HG03039 (cell line): ENCODE data around the gene MACF1.

Experiments
- ATAC-seq: cut with Tn5 transposase; IDR thresholded peaks from one replicate; pipeline ENCODE4 v1.9.1; 2021; ENCODE audit warnings: mild to moderate bottlenecking, moderate library complexity; ENCODE audit not compliant: unreplicated experiment

MACF1 gene

GRCh38 chr1:39387452-39387851 lies 183.0 kb downstream of the MACF1 start:
- no peak for ATAC-seq

DNA sequence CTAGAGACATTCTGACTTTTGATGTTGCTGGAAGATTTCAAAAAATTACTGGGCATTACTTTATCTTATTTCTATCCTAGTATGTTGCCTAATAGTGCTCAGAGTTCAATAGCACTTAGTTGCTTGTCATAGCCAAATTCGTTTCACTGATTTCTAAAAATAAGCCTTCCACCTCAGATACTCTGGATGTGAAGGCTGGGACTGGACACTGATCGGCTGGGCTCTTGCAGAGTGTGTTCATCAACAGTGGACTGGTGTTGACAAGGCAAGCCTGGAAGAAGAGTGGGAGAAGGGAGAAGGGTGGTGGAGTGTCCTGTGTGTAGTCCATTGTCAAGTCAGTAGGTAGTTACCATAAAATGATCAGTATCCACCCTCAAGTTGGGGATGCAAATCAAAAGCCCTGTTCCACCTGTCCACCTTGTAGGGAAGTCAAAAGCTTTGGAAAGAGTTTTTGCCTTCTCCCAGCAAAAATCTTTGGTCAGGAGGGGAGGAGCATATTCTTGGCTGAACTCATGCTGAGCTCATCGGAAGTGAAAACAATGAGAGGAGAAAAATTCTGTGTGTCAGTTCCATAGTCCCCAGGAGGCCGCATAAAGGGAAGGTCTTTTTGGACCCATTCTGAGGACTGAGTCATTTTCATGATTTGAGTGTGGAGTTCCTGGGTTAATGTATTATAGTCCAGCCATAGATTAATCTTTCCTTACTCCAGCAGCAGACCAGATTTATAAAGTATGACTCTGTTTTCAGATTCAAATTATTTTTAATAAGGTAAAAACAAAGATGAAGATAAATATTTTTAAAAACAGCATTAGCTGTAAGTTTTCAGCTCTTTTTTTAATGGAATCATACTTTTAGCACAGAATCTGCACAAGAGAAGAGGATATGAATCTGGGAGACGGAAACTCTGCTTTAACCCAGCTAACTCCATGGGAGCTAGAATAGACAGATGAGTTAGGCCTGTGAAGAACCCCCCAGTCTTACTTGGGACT lies 187.5 kb downstream of the MACF1 start:
- no peak for ATAC-seq

DNA sequence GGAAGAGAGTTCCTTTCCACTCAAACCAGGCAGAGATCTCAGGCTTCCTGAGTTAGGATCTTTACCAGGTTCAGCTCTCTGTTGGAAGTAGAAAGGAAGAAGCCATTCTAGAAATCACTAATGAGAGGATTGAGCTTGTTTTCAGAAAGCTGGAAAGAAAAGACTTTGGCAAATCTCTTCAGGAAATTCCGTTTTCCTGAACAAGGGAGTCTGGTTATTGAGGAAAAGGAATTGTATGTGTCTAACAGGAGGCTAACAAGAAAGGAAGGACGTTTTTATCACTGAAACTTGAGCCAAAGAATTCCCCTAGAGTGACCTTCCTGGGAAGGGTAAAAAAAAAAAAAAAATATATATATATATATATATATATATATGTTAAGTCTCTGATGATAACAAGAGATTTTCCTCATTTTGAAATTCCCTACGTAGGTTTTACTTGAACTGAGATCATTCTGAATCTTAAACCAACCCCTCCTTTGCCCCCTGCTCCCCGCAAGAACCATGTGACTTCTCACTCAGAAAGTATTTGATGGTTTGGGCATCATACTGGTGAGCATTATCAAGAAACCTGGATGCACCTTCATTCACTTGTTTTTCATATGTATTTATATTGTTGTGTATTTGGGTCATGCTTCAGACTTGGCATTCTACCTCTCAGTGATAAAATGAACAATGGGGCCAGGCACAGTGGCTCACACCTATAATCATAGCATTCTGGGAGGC lies 188.5 kb downstream of the MACF1 start:
- ATAC-seq: no peak

DNA sequence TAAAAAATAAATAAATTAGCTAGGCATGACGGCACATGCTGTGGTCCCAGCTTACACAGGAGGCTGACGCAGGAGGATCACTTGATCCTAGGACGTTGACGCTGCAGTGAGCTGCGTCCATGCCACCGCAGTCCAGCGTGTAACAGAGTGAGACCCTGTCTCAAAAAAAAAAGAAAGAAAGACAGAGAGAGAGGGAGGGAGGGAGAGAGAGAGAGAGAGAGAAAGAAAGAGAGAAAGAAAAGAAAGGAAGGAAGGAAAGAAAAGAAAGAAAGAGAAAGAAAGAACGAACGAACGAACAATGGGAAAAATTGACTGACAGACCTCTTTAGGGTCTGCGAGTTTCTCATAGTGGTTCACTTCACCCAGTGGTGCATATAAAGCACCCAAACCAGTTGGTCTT lies 189.2 kb downstream of the MACF1 start:
- ATAC-seq: no peak

- no peak for ATAC-seq
Observed at GRCh38 chr1:39394059-39394458, 189.6 kb downstream of the MACF1 start.

DNA sequence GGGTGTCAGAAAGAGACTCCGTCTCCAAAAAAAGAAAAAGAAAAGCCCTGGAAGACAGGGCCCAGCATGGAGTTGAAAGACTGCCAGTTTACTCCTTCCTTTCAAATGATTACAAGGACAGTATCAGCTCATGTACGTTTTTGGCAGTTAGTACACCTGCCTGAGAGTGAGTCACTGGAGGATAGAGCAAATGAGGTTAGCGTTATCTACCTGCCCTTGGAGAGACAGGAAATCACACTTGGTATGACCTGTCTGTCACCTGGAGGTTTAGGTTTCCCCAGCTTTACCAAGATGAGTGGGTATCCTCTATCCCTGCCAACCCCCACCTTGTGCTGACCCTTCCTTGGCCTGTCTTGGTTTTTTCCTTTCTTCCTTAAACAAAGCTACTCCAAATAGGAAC lies 190.1 kb downstream of the MACF1 start:
- ATAC-seq: no peak

DNA sequence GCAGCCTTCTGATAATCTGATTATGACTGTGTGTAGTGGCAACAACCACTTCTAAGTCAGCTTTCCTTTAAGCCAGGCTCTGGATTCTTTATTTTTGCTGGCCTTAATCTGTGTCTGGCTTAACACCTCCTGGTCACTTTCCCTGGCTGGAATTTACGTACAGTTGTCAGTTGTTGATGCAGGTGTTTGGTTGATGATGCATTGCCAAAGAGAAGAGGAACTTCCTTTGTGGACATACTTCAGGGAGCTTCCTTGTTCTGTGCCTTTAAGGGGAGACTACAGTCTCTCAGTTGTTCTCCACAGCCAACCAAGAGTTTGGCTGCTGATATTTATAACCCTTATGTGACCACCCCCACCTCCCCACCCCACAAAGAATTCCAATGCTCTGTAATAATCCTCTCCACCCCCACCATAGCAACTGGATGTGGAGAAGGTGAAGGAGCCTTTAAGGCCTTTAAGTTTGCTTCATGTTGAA lies 190.9 kb downstream of the MACF1 start:
- no peak for ATAC-seq

DNA sequence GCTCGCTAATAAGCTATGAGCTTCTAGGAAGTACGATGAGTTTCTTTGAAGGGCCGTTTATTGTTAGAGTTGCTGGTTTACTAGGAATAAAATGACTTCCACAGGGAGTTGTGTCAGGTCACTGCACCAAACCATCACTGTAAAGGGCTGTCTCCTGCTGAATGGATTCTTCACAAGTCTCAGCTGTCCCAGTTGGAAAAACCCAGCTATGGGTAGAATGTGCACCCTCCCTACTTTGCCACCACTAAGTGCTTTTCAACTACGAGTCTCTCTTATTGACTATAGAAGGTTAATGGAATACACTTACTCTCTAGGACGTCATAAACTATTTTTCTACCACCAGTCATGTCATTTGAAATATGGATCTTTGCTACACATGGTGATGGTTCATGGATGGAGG lies 192.2 kb downstream of the MACF1 start:
- no peak for ATAC-seq

- no peak for ATAC-seq
Observed at GRCh38 chr1:39397487-39397886, 193.0 kb downstream of the MACF1 start.

DNA sequence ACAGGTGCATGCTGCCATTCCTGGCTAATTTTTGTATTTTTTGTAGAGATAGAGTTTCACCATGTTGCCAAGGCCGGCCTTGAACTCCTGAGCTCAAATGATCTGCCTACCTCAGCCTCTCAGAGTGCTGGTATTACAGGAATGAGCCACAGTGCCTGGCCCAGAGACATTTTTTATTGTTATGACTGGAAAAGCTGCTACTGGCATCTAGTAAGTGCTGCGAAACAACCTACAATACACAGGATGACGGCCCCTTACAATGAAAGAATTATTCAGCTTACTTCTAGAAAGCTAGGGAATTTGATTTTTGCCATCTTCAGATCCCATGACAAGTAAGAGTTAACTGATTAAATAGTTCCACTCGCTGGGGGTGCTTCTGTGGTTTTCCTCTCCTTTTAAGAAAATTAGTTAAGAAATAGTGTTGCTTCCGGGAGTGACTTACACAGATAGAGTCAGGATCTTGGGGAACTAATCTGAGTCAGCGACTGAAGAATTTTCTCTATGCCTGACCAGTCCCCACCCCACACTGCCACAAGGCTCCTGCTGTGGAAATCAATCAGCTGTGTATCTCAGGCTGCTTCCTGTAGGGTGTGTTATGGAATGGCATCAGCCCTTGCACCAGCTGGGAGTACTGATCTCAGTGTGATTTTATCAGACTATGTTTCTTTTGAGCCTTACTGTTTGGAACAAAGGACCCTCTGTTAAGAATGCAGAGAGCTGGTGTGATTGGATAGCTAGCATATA lies 194.0 kb downstream of the MACF1 start:
- no peak for ATAC-seq

GRCh38 chr1:39401106-39401505 lies 196.6 kb downstream of the MACF1 start:
- ATAC-seq: no peak

GRCh38 chr1:39404876-39405275 lies 200.4 kb downstream of the MACF1 start:
- ATAC-seq: no peak

GRCh38 chr1:39405358-39405757 lies 200.9 kb downstream of the MACF1 start:
- no peak for ATAC-seq

DNA sequence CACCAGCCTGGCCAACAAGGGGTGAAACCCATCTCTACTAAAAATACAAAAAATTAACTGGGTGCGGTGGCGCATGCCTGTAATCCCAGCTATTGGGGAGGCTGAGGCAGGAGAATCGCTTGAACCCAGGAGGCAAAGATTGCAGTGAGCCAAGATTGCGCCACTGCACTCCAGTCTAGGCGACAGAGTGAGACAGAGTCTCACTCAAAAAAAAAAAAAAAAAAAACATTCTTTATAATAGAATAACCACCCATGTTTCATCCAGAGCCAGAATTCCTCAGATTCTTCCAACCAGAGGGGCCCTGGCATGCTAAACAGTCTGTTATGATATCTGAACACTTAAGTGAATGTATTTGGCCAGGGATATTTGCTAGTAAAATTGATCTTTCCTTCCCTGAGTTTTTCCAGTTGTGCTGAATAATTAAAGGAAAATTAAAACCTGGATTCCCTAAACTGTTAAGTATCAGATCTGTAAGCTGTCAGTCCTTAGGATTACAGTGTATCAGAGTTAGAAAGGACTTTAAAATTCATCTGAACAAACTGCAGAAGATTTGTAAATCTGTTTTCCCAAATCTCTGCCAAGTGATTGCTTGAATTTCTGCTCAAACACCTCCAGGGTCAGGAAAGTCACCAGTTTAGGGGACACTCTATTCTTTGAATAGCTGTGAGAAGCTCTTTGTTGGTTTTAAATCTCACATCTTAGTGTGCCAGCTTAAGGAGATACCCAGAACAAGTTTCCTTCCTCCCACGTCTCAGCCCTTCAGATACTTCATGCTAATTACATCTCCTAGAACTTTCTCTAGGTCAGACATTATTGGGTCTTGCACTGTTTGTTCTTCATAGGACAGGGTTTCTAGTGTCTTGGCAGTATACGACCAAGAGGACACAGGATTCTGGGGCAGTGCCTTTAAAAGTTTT lies 202.3 kb downstream of the MACF1 start:
- ATAC-seq: no peak

GRCh38 chr1:39407510-39407895 lies 203.0 kb downstream of the MACF1 start:
- no peak for ATAC-seq

GRCh38 chr1:39407896-39408640 lies 203.6 kb downstream of the MACF1 start:
- ATAC-seq: no peak

DNA sequence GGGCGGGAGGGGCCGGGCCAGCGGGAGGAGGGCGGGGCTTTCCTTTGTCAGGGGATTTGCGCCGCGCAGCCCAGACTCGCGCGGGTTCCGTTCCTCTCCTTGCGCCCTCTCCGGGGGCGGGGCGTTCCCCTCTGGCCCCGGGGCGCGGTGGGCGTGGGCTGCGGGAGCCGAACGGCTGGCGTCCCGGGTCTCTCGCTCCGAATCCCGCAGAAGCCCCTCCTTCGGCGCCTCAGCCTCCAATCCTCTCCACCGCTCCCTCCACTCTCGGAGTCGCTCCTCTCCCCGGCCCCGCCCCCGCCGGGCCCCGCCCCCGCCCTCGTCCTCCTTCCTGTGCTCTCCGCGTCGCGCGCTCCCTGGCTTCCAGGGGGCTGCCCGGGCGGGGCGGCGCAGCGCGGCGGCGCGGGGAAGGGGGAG lies 204.2 kb downstream of the MACF1 start:
- peak; percentile 69 for ATAC-seq

GRCh38 chr1:39409055-39409816 lies 204.7 kb downstream of the MACF1 start:
- ATAC-seq: peak; percentile 29
